GM12875 (cell line): ENCODE data around the gene IRX6.

Experiments used
- H3K4me3 ChIP-seq: one replicate; pipeline ENCODE4 v1.5.1; 2011; ENCODE audit warnings: low read depth, low read length, control low read depth
- TF ChIP-seq, protein P1 (sequence below): IDR thresholded peaks from 2 replicates; pipeline ENCODE4 v1.5.1; 2011; ENCODE audit warnings: low read depth, mild to moderate bottlenecking, control low read depth, inconsistent platforms, low read length, moderate library complexity, borderline replicate concordance; ENCODE audit not compliant: insufficient read depth

The IRX6 gene

DNA sequence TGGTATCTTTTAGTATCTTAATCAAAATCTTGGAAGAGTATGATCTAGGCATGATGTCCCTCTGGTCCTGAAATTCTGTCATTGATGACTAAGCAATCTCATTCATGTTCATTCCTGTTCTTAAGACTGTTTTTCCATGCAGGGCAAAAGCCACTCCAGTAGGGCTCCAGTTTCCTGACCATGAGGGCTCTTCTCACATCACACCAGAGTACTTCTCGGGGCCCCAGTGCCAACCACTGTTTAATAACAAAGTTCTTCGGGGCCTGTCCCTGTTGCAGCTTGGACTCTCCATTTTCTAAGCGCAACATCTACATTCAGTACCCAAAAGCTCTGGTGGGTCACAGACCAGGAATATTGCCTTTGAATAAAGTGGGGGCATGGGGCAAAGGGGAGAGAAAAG is 52.0 kb downstream of the IRX6 start:
- no peak overlapping the region for H3K4me3 ChIP-seq
- TF ChIP-seq, protein P1, sequence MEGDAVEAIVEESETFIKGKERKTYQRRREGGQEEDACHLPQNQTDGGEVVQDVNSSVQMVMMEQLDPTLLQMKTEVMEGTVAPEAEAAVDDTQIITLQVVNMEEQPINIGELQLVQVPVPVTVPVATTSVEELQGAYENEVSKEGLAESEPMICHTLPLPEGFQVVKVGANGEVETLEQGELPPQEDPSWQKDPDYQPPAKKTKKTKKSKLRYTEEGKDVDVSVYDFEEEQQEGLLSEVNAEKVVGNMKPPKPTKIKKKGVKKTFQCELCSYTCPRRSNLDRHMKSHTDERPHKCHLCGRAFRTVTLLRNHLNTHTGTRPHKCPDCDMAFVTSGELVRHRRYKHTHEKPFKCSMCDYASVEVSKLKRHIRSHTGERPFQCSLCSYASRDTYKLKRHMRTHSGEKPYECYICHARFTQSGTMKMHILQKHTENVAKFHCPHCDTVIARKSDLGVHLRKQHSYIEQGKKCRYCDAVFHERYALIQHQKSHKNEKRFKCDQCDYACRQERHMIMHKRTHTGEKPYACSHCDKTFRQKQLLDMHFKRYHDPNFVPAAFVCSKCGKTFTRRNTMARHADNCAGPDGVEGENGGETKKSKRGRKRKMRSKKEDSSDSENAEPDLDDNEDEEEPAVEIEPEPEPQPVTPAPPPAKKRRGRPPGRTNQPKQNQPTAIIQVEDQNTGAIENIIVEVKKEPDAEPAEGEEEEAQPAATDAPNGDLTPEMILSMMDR = no peak

DNA sequence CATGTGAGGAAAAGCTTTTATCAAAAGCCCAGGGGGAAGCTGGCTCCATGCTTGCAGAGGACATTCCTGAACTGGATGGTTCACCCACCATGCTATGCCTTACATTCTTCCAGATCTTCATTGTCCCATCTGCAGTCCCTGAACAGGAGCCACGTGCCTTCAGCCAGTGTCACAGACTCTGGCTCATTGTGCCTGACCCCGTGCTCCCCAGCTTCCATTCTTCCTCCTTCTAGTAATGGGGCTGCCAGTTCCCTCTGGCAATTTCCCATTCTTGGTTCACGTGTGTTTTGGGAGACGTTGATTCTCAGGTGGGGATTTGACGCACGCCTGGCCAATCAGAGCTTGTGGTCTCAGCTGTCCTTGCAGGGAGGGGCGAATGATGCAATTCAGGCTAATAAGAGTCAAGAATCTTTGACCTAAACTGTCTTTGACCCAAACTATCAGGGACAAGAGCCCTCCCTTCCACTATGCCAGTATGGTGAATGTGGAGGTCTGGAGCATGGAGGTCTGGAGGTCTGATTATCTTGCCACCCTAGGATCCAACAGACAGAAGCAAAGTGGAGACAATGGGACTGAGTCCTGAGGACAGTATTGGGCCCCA is 52.7 kb downstream of the IRX6 start:
- H3K4me3 ChIP-seq = no peak overlapping the region
- TF ChIP-seq, protein P1 = no peak

DNA sequence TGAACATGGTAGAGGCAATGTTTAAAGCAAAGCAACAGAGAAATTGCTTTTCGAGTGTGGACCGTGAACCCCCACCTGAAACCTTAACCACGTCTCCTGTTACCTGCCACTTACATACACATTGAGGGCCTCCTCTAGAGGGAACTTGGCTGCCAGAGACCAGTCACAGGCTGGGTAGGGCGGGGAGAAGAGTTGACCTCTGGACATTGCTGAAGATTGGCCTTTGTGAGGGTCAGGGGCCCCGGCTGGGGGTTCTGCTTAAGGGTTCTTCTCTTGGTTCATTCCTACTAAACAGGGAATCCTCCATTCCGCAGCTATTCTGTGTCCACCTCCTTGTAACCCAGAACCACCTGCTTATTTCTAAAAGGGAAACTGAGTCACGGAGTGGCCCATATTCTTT is 53.8 kb downstream of the IRX6 start:
- H3K4me3 ChIP-seq = no peak overlapping the region
- TF ChIP-seq, protein P1 = no peak

DNA sequence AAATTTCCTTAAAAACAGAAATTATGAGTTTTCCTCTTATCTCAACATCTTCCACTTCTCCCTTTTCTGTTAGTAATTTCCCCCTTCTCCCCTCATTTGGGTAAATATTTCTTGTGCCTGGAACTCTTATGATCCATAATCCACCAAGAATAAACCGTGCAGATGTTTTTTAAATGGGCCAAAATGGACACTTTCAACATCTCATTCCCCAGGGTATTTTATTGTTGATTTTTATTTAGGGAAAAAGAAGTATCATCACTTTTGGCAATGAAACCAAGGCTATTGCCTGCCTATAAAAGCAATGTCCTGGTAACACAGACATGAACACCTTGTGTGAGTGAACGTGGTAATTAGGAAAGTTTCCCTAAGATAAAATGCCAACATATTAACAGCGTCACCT is 54.6 kb downstream of the IRX6 start:
- no peak overlapping the region for H3K4me3 ChIP-seq
- TF ChIP-seq, protein P1 = no peak

DNA sequence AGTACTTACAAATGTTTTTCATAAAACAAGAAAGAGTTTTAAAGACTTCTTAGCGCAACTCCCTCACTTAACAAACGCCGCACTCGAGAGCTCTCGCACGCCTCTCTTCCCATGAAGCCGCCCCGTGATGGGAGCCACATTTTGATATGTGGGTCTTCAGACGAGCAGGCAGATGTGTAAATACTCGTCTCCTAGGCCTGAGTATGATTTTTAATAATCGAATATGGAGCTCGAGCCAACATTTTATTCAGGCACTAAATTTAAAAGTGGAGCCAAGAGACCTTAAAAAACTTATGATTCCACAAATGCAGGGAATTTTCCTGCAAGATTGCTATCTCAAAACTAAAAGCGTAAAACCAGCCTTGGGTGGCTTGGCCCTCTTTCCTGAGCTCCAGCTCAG is 55.4 kb downstream of the IRX6 start:
- H3K4me3 ChIP-seq = no peak overlapping the region
- TF ChIP-seq, protein P1 = no peak

DNA sequence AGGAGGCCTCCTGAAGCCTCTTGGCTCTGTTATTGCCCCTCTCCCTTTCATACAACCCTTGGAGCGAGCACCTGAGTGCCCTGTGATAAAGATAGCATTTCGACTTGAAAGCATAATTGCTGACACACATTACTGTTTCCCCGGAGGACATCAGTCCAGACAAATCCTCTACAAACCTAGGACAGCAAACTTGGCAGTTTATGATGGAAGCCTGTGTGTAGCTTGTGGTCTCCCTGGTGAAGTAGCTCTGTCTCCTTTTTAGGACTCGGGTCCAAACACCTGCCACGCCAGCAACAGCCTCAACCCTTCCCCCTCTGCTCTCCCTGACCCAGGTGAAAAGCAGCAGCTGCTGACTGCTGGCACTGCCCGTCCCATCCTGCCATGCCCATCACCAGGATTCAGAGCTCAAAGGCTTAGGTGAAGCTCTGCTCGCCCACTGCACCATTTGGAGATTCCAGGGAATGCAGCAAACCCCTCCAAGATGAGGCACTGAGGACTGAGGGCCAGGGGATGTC is 55.9 kb downstream of the IRX6 start:
- no peak overlapping the region for H3K4me3 ChIP-seq
- TF ChIP-seq, protein P1 = no peak
